SW480 (cell line): ENCODE data around the gene DNAH10.
"Not testable (repeated sequence)": the region's sequence is repeated elsewhere in the genome, so short reads cannot be mapped to it uniquely, and the experiment has no call there.

Experiments
- DNase-seq: peaks from one replicate; pipeline ENCODE4 v3.0.0-alpha.2; 2016; ENCODE audit warnings: low spot score

Gene DNAH10

DNA sequence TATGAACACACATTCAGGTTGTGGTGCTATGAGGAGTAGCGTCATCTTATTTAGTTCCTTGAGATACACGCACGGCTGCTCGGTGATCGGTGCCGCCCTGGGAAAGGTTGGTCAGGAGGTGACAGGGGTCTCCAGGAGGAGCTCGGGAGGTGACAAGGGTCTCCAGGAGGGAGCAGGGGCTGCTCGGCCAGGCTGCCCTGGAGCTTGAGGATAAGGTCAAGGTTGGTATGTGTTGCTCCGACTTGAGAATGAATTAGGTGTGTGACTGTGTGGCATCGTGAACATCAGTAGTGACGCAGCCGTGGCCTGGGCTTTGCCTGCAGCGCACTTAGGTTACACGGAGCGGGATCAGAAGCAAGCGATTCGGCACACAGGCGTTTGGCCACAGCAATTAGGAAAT, 174.4 kb downstream of the DNAH10 start:
- no peak for DNase-seq

DNA sequence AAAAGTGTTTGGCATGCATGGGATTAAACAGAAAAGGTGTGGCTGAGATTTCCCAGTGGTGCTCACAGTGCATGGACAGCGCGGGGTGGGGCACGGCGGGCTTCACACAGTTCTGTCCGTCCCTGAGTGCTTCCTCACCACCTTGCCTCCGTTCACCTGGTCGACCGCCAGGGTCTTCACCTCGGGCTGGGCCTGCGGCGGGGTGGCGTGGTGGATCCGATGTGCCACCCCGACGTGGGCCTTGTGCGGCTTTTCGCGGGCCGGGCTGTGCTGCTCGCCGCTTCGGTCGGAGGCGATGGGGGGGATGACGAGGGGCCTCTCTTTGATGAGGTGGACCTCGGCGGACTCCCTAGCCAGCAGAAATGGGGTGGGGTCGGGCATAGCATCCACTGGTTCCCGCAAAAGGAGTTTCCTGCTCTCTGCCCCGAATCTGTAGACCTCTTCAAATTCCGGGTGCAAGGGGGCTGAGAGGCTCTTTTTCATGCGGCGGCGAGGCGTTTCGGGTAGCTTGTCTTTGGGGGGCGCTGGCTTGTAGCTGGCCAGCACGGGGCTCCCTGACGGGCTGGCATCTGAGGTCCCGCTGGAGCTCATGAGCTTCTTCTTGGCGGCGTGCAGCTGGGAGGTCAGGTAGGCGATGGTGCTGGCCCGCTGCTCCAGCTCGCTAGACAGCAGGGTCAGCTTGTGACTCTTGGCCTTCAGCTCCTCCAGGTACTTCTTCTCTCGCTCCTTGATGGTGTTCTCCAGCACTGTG, 175.0 kb downstream of the DNAH10 start:
- DNase-seq = no peak

DNA sequence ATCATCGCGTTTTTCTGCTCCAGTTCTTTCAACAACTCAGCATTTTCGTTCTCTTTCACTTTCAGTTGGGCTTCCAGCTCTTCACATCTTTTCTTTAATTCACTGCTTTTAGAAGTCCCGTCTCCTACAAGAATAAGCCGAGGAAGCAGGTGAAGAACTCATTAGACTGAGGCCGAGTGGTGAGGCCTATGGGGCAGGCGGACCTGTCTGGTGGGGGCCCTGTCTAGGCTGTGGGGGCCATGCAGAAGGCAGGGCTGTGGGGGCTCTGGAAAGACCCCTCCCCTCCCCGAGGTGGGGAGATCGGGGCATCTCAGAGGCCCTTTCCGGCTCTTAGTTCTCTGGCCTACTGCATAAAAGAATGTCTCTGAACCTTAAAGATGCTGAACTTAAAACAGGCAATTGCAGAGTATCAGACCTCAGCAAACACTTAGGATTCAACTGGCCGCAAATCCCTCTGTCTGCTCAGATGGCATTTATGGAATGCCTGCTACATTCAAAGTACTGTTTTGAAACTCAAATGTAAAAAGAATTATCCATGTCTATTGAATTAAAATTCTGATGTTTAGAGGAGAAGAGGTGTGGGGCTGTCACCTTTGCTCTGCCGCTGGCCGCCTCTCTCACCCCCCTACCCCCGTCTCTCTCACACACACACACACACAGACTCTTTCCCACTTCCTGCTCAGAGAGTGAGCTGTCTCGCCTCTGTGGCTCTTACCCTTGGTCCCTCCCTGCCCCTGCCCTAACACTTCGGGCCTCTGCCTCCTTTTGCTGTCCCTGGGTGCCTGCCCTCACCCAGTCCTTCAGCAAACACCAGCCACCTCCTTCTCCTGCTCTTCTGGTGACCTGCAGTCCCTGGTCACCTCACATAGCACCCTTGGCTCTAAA, 175.8 kb downstream of the DNAH10 start:
- no peak for DNase-seq

DNA sequence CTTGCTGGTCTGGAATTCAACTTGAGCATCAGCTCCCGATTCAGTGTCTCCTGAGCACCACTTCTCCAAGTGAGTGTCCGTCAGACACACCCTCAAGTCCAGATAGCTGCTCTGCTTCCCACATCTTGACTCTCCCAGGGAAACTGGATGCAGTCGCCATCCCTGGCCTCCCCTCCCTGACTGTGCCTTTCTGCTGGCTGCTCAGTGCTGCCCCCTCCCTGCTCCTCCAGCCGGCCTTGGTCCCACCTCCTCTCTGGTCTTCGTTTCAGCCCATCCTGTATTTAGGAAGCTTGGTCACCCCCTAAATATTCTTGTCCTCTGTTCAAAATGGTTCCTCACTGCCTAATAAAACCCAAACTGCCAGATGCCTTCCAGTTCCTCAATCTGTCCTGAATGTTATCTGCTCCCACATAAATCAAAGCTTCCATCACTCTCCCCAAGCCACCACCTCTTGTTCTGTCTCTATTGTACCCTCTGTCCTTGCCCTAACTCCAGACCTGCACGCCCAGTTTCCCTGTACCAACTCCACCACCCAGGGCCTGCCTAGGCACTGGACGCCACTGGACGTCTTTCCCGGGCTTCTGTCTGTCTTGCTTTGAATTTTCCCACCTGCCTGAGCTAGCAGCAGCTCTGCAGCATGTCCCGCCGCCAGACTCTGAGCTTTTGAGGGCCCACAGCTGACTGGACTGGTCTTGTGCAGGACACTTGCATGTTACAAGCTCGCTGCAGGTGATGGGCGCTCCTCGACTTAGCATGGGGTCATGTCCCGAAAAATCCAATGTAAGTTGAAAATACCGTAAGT, 176.8 kb downstream of the DNAH10 start:
- DNase-seq = no peak

DNA sequence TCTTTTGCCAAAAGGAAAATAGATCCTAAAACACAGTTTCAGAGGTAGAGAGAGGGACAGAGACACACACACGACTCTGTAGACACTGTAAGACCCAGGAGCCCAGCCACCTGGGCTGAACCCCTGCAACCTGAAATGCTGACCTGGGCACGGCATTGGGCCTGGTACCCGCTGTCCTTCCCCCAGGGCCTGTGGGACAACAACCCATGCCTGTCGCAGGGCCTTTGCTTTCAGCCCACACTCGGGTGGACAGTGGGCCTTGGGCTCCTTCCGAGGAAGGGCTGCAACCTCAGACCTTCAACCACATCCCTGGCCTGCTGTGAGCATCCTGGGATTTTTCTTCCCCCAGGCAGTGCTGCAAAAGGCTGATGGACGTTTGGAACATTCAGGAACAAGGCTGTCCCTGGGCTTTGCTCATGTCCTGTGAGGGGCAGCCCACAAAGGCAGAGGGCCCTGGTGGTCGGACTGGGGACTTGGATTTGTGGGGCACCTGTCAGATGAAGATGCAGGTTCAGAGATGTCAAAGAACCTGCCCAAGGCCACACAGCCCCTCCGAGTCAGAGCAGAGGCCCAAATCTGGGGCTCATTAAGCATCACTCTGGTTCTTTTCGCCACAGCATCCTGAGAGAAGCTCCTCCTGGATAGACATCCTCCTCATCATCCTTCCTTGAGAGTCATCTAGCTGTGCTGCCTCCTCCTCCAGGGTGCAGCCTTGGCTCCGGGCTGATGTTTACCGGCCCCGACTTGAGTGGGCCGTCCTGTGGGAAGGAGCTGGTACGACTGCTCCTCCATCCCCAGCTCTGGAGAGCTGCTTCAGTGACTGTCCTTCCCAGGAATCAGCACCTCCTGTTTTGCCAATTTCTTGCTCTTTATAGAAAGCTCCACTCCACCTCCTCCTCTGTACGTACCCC, 177.9 kb downstream of the DNAH10 start:
- no peak for DNase-seq

DNA sequence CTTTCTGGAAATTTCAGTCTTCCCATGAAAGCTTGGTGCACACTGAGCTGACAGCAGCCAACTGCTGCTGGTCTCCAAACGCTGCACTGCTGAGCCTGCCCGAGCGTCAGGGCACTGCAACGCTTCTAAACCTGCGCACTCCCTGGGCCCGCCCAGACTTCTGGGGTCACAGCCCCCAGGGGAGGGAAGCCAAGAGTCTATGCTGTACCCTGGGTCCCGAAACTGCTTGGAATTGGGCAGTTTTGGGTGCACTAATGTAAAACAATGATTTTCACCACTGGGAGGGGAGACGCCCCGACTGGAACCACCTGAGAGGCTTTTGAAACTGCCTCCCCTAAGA, 178.5 kb downstream of the DNAH10 start:
- no peak for DNase-seq

DNA sequence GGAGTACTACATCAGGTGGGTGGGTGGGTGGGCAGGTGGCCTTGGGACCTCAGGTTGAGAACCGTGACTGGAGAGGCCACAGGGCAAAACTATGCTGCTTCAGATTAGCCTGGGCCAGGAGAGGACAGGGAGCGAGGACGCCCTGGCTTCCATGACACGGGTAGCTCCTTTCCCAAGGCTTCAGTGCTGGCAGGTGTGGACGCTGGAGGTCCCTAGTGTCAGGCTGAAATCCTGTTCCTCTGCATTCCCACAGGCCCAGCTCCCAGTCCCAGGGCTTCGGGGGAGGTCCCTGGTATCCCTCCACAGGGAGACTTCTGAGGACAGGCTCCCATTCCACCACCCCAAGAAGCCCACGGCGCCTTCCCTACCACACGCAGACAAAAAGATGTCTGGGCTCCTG, 178.9 kb downstream of the DNAH10 start:
- no peak for DNase-seq

DNA sequence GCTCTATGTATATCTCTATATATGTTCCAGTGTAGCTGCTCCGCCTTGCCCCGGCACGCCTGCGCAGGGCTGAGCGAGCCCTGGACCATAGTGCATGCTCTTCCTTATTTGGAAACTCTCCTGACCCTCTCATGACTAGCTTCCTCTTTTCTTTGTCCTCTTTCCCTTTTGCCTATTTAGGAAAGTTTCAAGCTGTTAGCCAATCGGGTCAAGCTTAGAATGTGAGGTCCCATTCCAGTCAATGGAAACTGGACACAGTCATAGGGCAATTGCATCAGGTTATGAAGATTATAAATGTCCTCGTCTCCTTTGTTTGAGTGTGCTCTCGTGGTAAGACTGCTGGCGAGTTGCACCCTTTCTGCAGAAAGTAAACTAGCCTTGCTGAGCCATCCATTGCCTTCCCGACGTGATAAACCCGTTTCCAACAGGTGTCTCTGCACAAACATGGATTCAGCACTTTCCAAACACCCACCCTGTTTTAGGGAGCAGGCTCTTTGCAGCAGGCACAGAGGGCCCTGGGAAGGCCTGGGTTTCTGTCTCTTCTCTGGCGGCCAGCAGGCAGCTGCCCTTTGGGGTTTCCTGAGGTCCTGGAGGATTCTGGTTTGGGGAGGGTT, 179.6 kb downstream of the DNAH10 start:
- no peak for DNase-seq

DNA sequence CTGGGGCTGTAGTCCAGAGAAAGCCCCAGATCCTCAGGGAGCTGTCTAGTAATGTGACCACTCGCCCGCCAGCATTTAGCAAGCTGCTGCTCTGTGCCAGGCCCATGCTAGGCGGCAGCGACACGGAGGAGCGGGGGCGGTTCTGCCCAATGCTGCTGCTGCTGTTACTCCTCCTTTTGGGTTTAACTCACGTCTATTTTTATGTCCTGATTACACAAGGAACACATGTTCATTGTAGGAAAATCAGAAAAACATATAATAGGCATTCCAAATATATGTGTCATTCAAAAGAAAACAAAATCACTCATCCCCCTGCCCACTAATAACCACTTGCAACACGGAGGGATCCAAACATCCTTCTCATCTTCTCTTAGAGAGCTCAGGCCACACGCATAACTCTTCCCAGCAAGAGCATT, 180.1 kb downstream of the DNAH10 start:
- no peak for DNase-seq

DNA sequence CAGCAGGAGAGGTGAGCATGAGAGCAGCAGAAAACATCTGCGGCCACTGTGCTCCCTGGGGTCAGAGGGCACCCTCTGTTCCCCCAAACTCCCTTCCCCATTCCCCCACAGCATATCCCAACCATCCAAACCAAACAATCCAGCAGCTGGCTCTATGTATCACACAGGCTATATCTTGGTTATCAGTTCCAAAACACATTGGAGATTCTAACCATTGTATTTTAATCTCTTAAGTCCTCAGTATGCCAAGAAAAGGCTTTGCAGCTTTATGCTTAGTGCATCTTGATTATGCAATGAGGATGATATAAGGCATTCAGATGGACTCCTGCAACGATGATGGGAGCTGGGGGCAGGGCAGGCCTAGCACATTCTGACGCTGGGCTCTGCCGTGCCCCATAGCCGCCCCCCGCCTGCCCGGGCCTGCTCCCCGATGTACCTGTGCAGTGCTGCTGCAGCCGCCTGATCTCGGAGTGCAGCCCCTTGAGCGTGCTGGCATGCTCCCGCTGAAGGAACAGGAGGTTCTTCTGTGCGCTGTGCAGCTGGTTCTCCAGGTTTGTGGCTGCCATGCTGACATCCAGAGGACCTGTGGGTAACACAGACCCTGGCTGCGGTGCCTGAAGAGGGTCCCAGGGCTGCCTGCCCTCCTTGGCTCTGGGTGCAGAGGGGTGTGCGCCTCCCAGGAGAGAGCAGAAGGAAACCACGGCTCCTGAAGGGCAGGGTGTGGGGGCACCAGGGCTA, 181.0 kb downstream of the DNAH10 start:
- no peak for DNase-seq

DNA sequence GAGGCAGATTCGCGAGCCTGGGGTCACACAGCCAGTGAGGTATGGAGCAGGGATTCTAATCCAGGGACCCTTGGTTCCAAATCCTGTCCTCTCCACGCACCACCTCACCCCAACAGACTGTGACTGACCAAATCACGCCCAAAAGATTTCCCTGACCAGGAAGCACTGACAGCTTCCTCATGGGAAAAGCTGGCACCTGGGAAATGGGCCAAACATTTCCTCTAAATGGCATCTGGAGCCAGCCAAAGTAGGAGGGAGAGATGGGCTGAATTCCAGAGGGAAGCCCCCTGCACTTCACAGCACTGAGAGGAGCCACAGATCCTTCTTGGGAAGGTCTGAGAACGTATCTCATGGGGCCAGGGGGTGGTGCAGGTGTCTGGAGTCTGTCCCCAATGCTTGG, 181.7 kb downstream of the DNAH10 start:
- no peak for DNase-seq

DNA sequence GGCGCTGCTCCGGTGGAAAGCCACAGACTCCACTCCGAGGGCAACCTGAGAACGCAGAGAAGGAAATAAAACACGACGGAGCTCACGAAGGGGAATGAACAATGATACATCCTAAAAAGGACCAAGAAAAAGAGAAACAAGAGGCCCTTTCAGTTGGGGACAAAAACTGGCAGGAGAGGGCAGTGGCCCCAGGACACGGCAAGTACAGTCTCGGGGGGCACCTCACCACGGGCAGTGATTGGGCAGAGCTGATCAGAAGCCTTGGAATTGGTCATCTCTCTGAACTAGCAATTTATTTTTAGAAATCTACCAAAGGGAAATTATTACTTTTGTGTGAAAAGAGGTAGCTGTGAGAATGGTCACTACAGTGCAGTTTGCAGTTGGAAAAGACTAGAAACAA, 182.6 kb downstream of the DNAH10 start:
- DNase-seq = no peak

DNA sequence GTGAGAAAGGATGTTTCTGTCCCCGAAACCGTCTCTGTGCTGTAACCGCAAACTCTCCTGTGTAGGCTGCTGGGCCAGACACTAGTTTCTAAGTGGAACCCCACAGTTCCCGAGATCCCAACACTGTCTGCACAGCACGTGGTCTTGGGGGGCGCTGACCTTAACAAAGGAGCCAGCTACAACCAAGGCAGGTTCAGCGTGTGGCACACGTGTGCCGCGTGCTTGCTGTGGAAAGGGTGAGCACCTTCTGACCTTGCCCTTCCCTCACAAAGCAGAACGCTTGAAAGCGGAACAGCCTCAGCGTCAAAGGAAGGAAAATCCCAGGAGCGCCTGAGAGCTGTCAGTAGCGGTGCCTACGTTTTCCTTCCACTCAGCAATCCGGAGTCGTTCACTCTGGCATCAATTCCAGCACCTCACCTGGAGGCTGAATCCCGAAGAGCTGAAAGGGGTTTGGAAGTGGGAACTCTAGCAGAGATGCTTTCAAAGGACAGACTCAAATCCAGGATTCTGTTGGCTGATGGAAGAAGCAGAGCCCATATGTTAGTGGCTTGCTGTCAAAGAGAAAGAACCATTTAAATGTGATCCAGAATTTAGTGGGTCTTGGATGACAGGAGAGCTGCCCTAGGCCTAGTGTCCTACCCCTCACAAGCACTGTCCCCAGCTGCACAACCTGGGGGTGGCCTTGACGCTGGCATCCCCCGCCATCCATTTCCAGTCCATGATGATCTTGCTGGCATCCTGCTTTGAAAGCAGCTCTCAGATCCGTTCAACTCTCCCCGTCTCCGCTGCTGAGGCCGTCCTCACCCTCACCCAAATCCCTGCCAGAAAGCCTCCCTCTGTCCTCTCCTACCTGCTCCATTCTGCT, 183.4 kb downstream of the DNAH10 start:
- no peak for DNase-seq

DNA sequence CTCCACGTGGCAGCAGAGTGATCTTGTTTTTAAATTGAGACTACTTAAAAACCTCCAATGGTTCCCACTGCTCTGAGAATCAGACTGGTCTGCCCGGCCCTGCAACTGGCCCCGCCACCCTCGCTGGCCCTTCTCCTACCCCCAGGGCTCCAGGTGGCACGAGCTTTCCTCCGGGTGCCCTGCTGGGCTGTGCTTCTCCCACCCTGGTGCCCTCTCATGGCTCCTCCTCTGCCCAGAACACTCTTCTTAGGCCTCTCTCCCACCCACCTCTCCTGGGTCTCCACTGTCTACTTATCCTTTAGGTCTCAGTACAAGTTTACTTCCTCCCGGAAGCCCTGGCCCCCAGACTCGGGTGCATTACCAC, 184.0 kb downstream of the DNAH10 start:
- DNase-seq = no peak

DNA sequence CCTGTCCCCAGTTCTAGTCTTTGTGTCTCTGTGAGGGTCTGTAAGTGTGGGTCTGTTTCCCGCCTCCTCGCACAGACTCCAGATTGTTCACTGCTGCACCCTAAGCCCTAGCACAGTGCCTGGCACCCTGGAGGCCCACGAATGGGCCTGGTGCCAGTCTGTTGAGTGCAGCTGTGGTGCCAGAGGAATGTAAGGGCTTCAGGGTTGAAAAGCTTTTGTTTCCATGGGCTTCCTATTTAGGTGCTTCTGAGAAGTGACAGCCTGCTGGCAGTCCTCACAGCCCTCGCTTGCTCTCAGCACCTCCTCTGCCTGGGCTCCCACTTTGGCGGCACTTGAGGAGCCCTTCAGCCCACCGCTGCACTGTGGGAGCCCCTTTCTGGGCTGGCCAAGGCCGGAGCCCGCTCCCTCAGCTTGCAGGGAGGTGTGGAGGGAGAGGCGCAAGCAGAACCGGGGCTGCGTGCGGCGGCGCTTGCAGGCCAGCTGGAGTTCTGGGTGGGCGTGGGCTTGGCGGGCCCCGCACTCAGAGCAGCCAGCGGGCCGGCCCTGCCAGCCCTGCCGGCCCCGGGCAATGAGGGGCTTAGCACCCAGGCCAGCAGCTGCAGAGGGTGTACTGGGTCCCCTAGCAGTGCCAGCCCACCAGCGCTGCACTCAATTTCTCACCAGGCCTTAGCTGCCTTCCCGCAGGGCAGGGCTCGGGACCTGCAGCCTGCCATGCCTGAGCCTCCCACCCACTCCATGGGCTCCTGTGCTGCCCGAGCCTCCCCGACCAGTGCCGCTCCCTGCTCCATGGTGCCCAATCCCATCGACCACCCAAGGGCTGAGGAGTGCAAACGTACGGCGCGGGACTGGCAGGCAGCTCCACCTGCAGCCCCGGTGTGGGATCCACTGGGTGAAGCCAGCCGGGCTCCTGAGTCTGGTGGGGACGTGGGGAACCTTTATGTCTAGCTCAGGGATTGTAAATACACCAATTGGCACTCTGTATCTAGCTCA, 184.7 kb downstream of the DNAH10 start:
- not testable (repeated sequence) for DNase-seq

DNA sequence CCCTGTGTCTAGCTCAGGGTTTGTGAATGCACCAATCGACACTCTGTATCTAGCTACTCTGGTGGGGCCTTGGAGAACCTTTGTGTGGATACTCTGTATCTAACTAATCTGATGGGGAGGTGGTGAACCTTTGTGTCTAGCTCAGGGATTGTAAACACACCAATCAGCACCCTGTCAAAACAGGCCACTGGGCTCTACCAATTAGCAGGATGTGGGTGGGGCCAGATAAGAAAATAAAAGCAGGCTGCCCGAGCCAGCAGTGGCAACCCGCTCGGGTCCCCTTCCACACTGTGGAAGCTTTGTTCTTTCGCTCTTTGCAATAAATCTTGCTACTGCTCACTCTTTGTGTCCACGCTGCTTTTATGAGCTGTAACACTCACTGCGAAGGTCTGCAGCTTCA, 185.4 kb downstream of the DNAH10 start:
- DNase-seq = not testable (repeated sequence)

DNA sequence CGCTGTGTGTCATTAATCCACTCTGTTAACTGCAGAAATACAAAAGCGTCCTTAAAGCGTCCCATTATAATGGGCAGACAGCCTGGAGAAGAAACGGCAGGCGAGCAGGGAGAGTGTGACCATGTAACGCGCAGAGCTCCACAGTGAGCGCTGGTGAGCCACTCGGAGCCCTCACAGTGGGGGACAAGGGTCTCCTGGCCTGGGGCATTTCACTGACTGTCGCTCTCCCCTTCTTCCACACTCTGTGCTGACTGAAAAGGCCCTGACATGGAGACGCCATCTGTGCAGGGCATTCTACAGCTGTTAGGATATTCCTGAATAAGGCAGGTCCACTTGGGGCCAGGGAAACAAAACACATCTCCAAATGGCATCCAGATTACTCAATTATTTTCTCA, 186.3 kb downstream of the DNAH10 start:
- DNase-seq = no peak
